ENCODE results near the gene VASN.

DNA sequence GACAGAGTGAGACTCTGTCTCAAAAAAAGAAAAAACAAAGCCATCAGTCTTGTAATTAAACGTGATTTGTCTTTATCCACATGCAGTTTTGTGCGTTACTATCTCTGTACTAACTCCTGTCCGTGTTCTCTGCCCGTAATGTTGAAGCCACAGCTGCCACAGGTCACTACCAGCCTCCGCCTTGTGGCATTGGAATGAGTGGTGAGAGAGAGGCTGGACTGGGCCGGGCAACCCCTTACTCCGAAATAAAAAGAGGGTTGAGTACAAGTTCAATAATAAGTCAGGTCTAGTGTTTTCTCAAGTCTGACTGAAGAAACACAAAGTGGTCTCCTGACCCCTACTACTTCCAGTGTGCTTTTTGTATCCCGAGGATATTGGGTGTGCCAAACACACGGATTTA lies 59.4 kb downstream of the VASN start:
- TF ChIP-seq, protein P1, sequence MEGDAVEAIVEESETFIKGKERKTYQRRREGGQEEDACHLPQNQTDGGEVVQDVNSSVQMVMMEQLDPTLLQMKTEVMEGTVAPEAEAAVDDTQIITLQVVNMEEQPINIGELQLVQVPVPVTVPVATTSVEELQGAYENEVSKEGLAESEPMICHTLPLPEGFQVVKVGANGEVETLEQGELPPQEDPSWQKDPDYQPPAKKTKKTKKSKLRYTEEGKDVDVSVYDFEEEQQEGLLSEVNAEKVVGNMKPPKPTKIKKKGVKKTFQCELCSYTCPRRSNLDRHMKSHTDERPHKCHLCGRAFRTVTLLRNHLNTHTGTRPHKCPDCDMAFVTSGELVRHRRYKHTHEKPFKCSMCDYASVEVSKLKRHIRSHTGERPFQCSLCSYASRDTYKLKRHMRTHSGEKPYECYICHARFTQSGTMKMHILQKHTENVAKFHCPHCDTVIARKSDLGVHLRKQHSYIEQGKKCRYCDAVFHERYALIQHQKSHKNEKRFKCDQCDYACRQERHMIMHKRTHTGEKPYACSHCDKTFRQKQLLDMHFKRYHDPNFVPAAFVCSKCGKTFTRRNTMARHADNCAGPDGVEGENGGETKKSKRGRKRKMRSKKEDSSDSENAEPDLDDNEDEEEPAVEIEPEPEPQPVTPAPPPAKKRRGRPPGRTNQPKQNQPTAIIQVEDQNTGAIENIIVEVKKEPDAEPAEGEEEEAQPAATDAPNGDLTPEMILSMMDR (conservative IDR thresholded peaks at IDR 0.05; ENCODE audit: low read depth, low read length), result no peak
- TF ChIP-seq EZH2 (IDR thresholded peaks at IDR 0.05; ENCODE audit: borderline replicate concordance, low read depth, low read length, poor library complexity, severe bottlenecking), result no peak

Data from A673 (cell line).